HFFc6 (cell line): ENCODE measurements around the gene ZNRF3. TPM values are rescaled to one million over a fixed set of nuclear protein-coding genes. Genes with fewer than 3 reads are reported as not detected.

Source experiments
- DNase-seq: peaks from one replicate; pipeline ENCODE4 v3.0.0-alpha.2; 2018
- H3K27ac Mint-ChIP-seq: 2 replicates; pipeline ENCODE4 v1.8.0; 2020; ENCODE audit warnings: mild to moderate bottlenecking, mixed read lengths
- H3K27me3 Mint-ChIP-seq: 2 replicates; pipeline ENCODE4 v1.8.0; 2021; ENCODE audit warnings: mild to moderate bottlenecking, moderate library complexity, mixed read lengths; ENCODE audit not compliant: insufficient read depth
- H3K36me3 Mint-ChIP-seq: 2 replicates; pipeline ENCODE4 v1.8.0; 2021; ENCODE audit warnings: low read depth, mixed read lengths
- H3K4me1 Mint-ChIP-seq: 2 replicates; pipeline ENCODE4 v1.8.0; 2020; ENCODE audit warnings: low read depth, mixed read lengths
- H3K4me3 Mint-ChIP-seq: 2 replicates; pipeline ENCODE4 v1.8.0; 2020; ENCODE audit warnings: mild to moderate bottlenecking, moderate library complexity, mixed read lengths
- H3K9me3 Mint-ChIP-seq: 2 replicates; pipeline ENCODE4 v1.8.0; 2020; ENCODE audit warnings: mild to moderate bottlenecking, mixed read lengths
- CTCF ChIP-seq: fragments of 200-600 bp; sonication (generic); IDR thresholded peaks from 2 replicates; pipeline ENCODE4 v1.5.0; 2021; ENCODE audit warnings: antibody characterized with exemption, mild to moderate bottlenecking
- total RNA-seq, 6 experiments: library from RNA; stranded (reverse); fragmentation: NEBNext Ultra II Directional; extraction: Animal tissue kit (Norgen Biotek cat#: 25700); gene quantifications; 2 replicates in 1 of 6; 3 replicates in 5 of 6; pipeline ENCODE4 v1.2.3, GENCODE V29; 2021

ZNRF3 gene
- total RNA-seq, 6 experiments from 2014 or later: 3.3 to 4.7 (median 3.6) TPM

- no peak for TF ChIP-seq CTCF
- Mint-ChIP-seq H3K36me3 (no peaks in the 10 kb centered on the region), H3K4me3 (no peak overlapping the region), H3K27ac (no peak overlapping the region), H3K4me1 (peaks cover 30% of the 10 kb centered on the region), H3K27me3 (peaks cover 5% of the 10 kb centered on the region), H3K9me3 (no peaks in the 10 kb centered on the region)
- no peak for DNase-seq
Observed at GRCh38 chr22:29095459-29095858, 212.1 kb downstream of the ZNRF3 start.

- DNase-seq: no peak
- Mint-ChIP-seq H3K27ac (no peak overlapping the region), H3K36me3 (no peaks in the 10 kb centered on the region), H3K9me3 (no peaks in the 10 kb centered on the region), H3K27me3 (no peaks in the 10 kb centered on the region; the same call in none of the 2 replicates), H3K4me1 (peaks cover 25% of the 10 kb centered on the region), H3K4me3 (no peak overlapping the region)
- no peak for TF ChIP-seq CTCF
Observed at GRCh38 chr22:29096736-29097669, 213.6 kb downstream of the ZNRF3 start.

- Mint-ChIP-seq H3K4me3 (no peak overlapping the region), H3K36me3 (no peaks in the 10 kb centered on the region), H3K27me3 (peaks cover 6% of the 10 kb centered on the region), H3K27ac (no peak overlapping the region), H3K9me3 (no peaks in the 10 kb centered on the region), H3K4me1 (peaks cover 17% of the 10 kb centered on the region)
- DNase-seq: no peak
- TF ChIP-seq CTCF: no peak
Observed at GRCh38 chr22:29098296-29098695, 214.9 kb downstream of the ZNRF3 start.

- H3K27me3 Mint-ChIP-seq: peaks cover 14% of the 10 kb centered on the region
- no peak for TF ChIP-seq CTCF
Observed at GRCh38 chr22:29102300-29102699, 218.9 kb downstream of the ZNRF3 start.

GRCh38 chr22:29103121-29103520 is 219.7 kb downstream of the ZNRF3 start:
- TF ChIP-seq CTCF: no peak
- H3K27me3 Mint-ChIP-seq: peaks cover 14% of the 10 kb centered on the region
- no peak for DNase-seq
- no peaks in the 10 kb centered on the region for H3K36me3 Mint-ChIP-seq
- H3K9me3 Mint-ChIP-seq: no peaks in the 10 kb centered on the region
- H3K4me1 Mint-ChIP-seq: peaks cover 5% of the 10 kb centered on the region
- no peak overlapping the region for H3K27ac Mint-ChIP-seq
- H3K4me3 Mint-ChIP-seq: no peak overlapping the region

More at GRCh38 chr22:29102300-29102699, 218.9 kb downstream of the ZNRF3 start:
- DNase-seq: no peak
- no peaks in the 10 kb centered on the region for H3K9me3 Mint-ChIP-seq
- no peaks in the 10 kb centered on the region for H3K36me3 Mint-ChIP-seq
- H3K27ac Mint-ChIP-seq: no peak overlapping the region
- no peak overlapping the region for H3K4me3 Mint-ChIP-seq
- no peaks in the 10 kb centered on the region for H3K4me1 Mint-ChIP-seq
